GM12878 (cell line): ENCODE results near the gene MS4A2. TPM values are rescaled to one million over a fixed set of nuclear protein-coding genes. Genes with fewer than 3 reads are reported as not detected.

ENCODE experiments used
- ATAC-seq: fragments of 200-7000 bp; cut with Tn5 transposase; 3 replicates; pipeline ENCODE4 v1.9.1; 2020; ENCODE audit warnings: mild to moderate bottlenecking, moderate library complexity
- BruUV-seq: library from RNA; stranded (reverse); fragments of 400-500 nt; replicated peaks from 2 replicates; lab custom pipeline; 2021; lab: Mats Ljungman, UMichigan
- CTCF ChIA-PET: fragments of 300-600 bp; sonication (Branson Sonifier 250); formaldehyde crosslinking; extraction: SDS; loops from one replicate; lab custom pipeline; 2021; ENCODE audit warnings: inconsistent platforms; lab: Yijun Ruan, JAX
- POLR2A ChIA-PET: fragments of 350-600 bp; formaldehyde crosslinking; extraction: SDS; loops from one replicate; lab custom pipeline; 2021; ENCODE audit warnings: inconsistent platforms; lab: Charles Lee
- RAD21 ChIA-PET: fragments of 300-600 bp; sonication (Branson Sonifier 250); formaldehyde crosslinking; loops from one replicate; lab custom pipeline; 2023; ENCODE audit warnings: antibody characterized with exemption; ENCODE audit not compliant: unreplicated experiment; lab: Charles Lee
- SMC1A ChIA-PET: fragments of 300-600 bp; sonication (Branson Sonifier 250); formaldehyde crosslinking; loops from one replicate; lab custom pipeline; 2023; ENCODE audit not compliant: unreplicated experiment, uncharacterized antibody; lab: Charles Lee
- DNase-seq: peaks from one replicate; pipeline ENCODE4 v3.0.0-alpha.2; 2011; ENCODE audit warnings: low read depth, low spot score
- FAIRE-seq: peaks from 3 replicates; lab custom pipeline; 2011; peaks lifted over from hg19 to GRCh38; lab: Jason Lieb, UNC
- H2AFZ ChIP-seq: 2 replicates; pipeline ENCODE4 v1.6.0; 2011; ENCODE audit warnings: low read depth, low read length, control low read depth; ENCODE audit not compliant: control insufficient read depth
- H3K27ac ChIP-seq: 2 replicates; pipeline ENCODE4 v1.5.1; 2011; ENCODE audit warnings: control low read depth; ENCODE audit not compliant: control insufficient read depth, insufficient read depth
- H3K27me3 ChIP-seq, 2 experiments: replicated peaks in 1 of 2; 2 replicates each; pipeline versions ENCODE4 v1.6.0 to v1.6.1; 2011; ENCODE audit warnings: low read length in 1 of 2; ENCODE audit not compliant: control insufficient read depth in 2 of 2, insufficient read depth in 2 of 2
- H3K36me3 ChIP-seq, 2 experiments: 2 replicates each; pipeline ENCODE4 v1.5.1; 2011; ENCODE audit warnings: low read length in 1 of 2; ENCODE audit not compliant: control insufficient read depth in 2 of 2, insufficient read depth in 2 of 2
- H3K4me1 ChIP-seq: 2 replicates; pipeline ENCODE4 v1.6.1; 2011; ENCODE audit warnings: mild to moderate bottlenecking, low read length, moderate library complexity, mixed read lengths; ENCODE audit not compliant: control insufficient read depth, insufficient read depth
- H3K4me2 ChIP-seq: 2 replicates; pipeline ENCODE4 v1.6.0; 2011; ENCODE audit warnings: control low read depth; ENCODE audit not compliant: control insufficient read depth, insufficient read depth
- H3K4me3 ChIP-seq: fragments of 200-600 bp; sonication (generic); 2 replicates; pipeline ENCODE4 v1.5.1; 2016
- H3K79me2 ChIP-seq: 2 replicates; pipeline ENCODE4 v1.6.0; 2011; ENCODE audit warnings: low read length; ENCODE audit not compliant: control insufficient read depth, insufficient read depth
- H3K9ac ChIP-seq: 2 replicates; pipeline ENCODE4 v1.8.0; 2011; ENCODE audit warnings: low read length, control low read depth, mixed read lengths; ENCODE audit not compliant: control insufficient read depth, insufficient read depth
- H3K9me3 ChIP-seq: replicated peaks from 3 replicates; pipeline ENCODE4 v1.5.1; 2011; ENCODE audit warnings: mild to moderate bottlenecking, low read length; ENCODE audit not compliant: control insufficient read depth, insufficient read depth
- H4K20me1 ChIP-seq: 2 replicates; pipeline ENCODE4 v1.6.0; 2011; ENCODE audit not compliant: control insufficient read depth, insufficient read depth
- BMI1 ChIP-seq: fragments of 450-650 bp; IDR thresholded peaks from 2 replicates; pipeline ENCODE4 v1.6.1; 2016; ENCODE audit warnings: mild to moderate bottlenecking, moderate library complexity, borderline replicate concordance
- EZH2 ChIP-seq: IDR thresholded peaks from 2 replicates; pipeline ENCODE4 v1.6.1; 2012; ENCODE audit warnings: low read depth, mild to moderate bottlenecking, control low read depth, inconsistent platforms, low read length, borderline replicate concordance; ENCODE audit not compliant: control insufficient read depth
- JUNB ChIP-seq: IDR thresholded peaks from 2 replicates; pipeline ENCODE4 v1.6.1; 2016; ENCODE audit warnings: antibody characterized with exemption, mild to moderate bottlenecking
- KLF5 ChIP-seq: fragments of 450-650 bp; IDR thresholded peaks from 2 replicates; pipeline ENCODE4 v1.6.1; 2014; ENCODE audit warnings: mild to moderate bottlenecking; ENCODE audit not compliant: partially characterized antibody
- RUNX3 ChIP-seq: IDR thresholded peaks from 2 replicates; pipeline ENCODE4 v1.6.1; 2012; ENCODE audit warnings: low read length, inconsistent platforms
- ZNF207 ChIP-seq: fragments of 450-650 bp; IDR thresholded peaks from 2 replicates; pipeline ENCODE4 v1.6.1; 2014; ENCODE audit warnings: antibody characterized with exemption, mild to moderate bottlenecking, borderline replicate concordance
- ZNF24 ChIP-seq: fragments of 450-650 bp; IDR thresholded peaks from 2 replicates; pipeline ENCODE4 v1.6.1; 2017; ENCODE audit warnings: antibody characterized with exemption, mild to moderate bottlenecking
- WGBS: methylation state at CpG from one replicate; pipeline ENCODE4 v1.1.6; 2016; ENCODE audit warnings: low lambda C conversion rate; ENCODE audit not compliant: insufficient replicate concordance, insufficient coverage; ENCODE audit errors: missing lambda C conversion rate; 5-methylcytosine and 5-hydroxymethylcytosine counted together
- in situ Hi-C: fragments of 300-500 bp; cut with MboI; formaldehyde crosslinking; loops from 9 replicates; pipeline ENCODE4 v1.14.3; 2018; ENCODE audit warnings: mixed read lengths
- intact Hi-C: fragments of 100-400 bp; cut with micrococcal nuclease; formaldehyde crosslinking; loops from one replicate; pipeline ENCODE4 v1.14.2; 2022; ENCODE audit not compliant: unreplicated experiment
- polyA plus RNA-seq, 11 experiments: library from polyadenylated mRNA; depleted of rRNA in 4 of 11; unstranded in 6 of 11; stranded (reverse) in 5 of 11; fragments of >200 nt; fragmentation: Nextera tagmentation in 4 of 11; fragmentation: Illumina TruSeq in 1 of 11; extraction: Ambion mirVana in 4 of 11; extraction: Trizol in 1 of 11; gene quantifications; 1 replicate in 1 of 11; 2 replicates in 10 of 11; pipeline versions ENCODE4 v1.2.1 to v1.2.3, GENCODE V29; 2011 to 2016; ENCODE audit warnings: inconsistent platforms in 2 of 11, missing spikeins in 2 of 11, low read depth in 1 of 11
- total RNA-seq, 4 experiments: library from RNA; depleted of rRNA in 3 of 4; stranded (reverse); fragments of >200 nt in 3 of 4; fragmentation: Illumina TruSeq in 1 of 4; extraction: Trizol in 1 of 4; gene quantifications; 2 replicates each; pipeline versions ENCODE4 v1.2.1 to v1.2.3, GENCODE V29; 2013 to 2021
- TF ChIP-seq, protein P1 (sequence below): fragments of 450-650 bp; conservative IDR thresholded peaks from 2 replicates; pipeline ENCODE4 v1.6.1; 2017; ENCODE audit warnings: mild to moderate bottlenecking, moderate library complexity
- TF ChIP-seq, protein P2 (sequence below): fragments of 450-650 bp; formaldehyde crosslinking; IDR thresholded peaks from 2 replicates; pipeline ENCODE4 v1.4.0; 2022; ENCODE audit warnings: mild to moderate bottlenecking, moderate library complexity

Gene MS4A2
- total and polyA plus RNA-seq, 10 of the 15 experiments (the other 5 are each of a cell fraction or from before 2014, with no cell fraction given) = not detected

DNA sequence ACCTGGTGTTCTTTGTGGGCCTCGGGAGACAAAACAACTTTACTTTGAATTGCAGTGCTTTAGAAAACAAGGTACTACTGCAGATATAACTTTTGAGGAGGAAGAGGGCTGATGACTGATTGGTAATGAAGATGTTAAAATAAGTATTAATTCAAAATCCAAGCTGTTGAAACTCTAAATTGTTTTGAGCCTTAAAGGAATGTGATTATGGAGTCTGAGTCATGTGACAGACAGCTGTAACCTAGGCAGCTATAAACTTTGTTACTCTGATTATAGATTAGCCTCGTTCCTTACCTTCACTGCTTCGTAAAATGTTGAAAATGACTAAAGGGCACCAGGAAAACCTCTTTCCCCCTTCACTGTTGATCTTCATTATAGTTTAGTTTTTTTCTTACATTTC, 43.4 kb downstream of the MS4A2 start (continued):
- no peak for TF ChIP-seq EZH2
- TF ChIP-seq RUNX3 = no peak

DNA sequence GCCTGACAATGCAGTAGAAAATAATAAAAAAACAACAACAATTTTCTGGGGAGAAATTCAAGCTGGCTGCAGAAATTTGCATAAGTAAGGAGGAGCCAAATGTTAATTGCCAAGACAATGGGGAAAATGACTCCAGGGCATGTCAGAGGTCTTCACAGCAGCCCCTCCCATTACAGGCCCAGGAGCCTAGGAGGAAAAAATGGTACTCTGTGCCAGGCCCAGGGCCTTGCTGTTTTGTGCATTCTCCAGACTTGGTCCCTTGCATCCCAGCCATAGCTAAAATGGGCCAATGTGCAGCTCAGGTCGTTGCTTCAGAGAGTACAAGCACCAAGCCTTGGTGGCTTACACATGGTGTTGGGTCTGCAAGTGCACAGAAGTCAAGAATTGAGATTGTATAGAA, 45.5 kb downstream of the MS4A2 start:
- H3K9ac ChIP-seq = no peak overlapping the region
- intact Hi-C loops = loop anchor here (5.0 kb wide), 1 partner anchor 382 kb away; no protein-coding TSS in a partner anchor
- H3K27me3 ChIP-seq = no peaks in the 10 kb centered on the region
- no peak for FAIRE-seq
- TF ChIP-seq, protein P1, sequence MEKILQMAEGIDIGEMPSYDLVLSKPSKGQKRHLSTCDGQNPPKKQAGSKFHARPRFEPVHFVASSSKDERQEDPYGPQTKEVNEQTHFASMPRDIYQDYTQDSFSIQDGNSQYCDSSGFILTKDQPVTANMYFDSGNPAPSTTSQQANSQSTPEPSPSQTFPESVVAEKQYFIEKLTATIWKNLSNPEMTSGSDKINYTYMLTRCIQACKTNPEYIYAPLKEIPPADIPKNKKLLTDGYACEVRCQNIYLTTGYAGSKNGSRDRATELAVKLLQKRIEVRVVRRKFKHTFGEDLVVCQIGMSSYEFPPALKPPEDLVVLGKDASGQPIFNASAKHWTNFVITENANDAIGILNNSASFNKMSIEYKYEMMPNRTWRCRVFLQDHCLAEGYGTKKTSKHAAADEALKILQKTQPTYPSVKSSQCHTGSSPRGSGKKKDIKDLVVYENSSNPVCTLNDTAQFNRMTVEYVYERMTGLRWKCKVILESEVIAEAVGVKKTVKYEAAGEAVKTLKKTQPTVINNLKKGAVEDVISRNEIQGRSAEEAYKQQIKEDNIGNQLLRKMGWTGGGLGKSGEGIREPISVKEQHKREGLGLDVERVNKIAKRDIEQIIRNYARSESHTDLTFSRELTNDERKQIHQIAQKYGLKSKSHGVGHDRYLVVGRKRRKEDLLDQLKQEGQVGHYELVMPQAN = no peak
- TF ChIP-seq, protein P2, sequence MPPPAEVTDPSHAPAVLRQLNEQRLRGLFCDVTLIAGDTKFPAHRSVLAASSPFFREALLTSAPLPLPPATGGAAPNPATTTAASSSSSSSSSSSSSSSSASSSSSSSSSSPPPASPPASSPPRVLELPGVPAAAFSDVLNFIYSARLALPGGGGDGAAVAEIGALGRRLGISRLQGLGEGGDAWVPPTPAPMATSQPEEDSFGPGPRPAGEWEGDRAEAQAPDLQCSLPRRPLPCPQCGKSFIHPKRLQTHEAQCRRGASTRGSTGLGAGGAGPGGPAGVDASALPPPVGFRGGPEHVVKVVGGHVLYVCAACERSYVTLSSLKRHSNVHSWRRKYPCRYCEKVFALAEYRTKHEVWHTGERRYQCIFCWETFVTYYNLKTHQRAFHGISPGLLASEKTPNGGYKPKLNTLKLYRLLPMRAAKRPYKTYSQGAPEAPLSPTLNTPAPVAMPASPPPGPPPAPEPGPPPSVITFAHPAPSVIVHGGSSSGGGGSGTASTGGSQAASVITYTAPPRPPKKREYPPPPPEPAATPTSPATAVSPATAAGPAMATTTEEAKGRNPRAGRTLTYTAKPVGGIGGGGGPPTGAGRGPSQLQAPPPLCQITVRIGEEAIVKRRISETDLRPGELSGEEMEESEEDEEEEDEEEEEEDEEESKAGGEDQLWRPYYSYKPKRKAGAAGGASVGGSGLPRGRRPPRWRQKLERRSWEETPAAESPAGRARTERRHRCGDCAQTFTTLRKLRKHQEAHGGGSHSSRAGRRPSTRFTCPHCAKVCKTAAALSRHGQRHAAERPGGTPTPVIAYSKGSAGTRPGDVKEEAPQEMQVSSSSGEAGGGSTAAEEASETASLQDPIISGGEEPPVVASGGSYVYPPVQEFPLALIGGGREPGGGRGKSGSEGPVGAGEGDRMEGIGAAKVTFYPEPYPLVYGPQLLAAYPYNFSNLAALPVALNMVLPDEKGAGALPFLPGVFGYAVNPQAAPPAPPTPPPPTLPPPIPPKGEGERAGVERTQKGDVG (CRISPR knock-in tag) = no peak
- TF ChIP-seq ZNF24 = no peak
- no peak for TF ChIP-seq BMI1
- no peak for TF ChIP-seq JUNB
- TF ChIP-seq KLF5 = no peak
- no peak for TF ChIP-seq ZNF207
- H3K27ac ChIP-seq = no peak overlapping the region
- BruUV-seq = no TSS peak
- ATAC-seq = no peak
- CTCF ChIA-PET = interaction anchor here (0.6 kb wide), 1 partner anchor 19 kb away, joined by 3 read pairs; no protein-coding TSS in a partner anchor
- H2AFZ ChIP-seq = no peak overlapping the region
- H3K4me2 ChIP-seq = no peak overlapping the region
- RAD21 ChIA-PET = no interaction called here
- H4K20me1 ChIP-seq = no peaks in the 10 kb centered on the region
- SMC1A ChIA-PET = no interaction called here
- DNase-seq = no peak
- H3K9me3 ChIP-seq = no peaks in the 10 kb centered on the region; the same call in 2 of the 3 replicates
- H3K4me3 ChIP-seq = no peak overlapping the region
- H3K4me1 ChIP-seq = no peaks in the 10 kb centered on the region
- no peaks in the 10 kb centered on the region for H3K36me3 ChIP-seq
- H3K79me2 ChIP-seq = no peaks in the 10 kb centered on the region
- in situ Hi-C loops = no loop called here
- WGBS = 6% methylated on average over 1 of the region's 1 CpG
- POLR2A ChIA-PET = no interaction called here
